ENCODE results near the gene NXPH1.
"Not testable (repeated sequence)": the region's sequence is repeated elsewhere in the genome, so short reads cannot be mapped to it uniquely, and the experiment has no call there.

NXPH1 gene

GRCh38 chr7:8612584-8612983, 179.2 kb downstream of the NXPH1 start:
- no peak for DNase-seq

DNA sequence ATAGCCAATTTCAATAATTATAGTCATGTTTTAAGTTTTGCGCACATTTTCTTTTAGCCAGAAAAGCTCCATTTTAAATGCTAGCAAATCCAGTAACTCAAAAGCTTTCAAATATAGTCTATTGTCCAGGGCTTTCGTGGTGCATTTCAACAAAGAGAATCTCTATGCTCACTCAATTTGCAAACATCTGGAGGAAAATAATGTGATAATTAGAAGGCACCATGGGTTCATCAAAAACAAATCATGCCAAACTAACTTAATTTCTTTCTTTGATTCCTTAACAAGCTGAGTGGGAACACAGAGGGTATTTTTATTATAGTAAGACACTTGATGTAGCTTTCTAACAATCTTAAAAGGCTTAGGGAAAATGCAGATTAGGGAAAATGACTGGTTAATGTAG, 179.8 kb downstream of the NXPH1 start:
- DNase-seq = no peak

GRCh38 chr7:8615019-8615418, 181.6 kb downstream of the NXPH1 start:
- DNase-seq = no peak

DNA sequence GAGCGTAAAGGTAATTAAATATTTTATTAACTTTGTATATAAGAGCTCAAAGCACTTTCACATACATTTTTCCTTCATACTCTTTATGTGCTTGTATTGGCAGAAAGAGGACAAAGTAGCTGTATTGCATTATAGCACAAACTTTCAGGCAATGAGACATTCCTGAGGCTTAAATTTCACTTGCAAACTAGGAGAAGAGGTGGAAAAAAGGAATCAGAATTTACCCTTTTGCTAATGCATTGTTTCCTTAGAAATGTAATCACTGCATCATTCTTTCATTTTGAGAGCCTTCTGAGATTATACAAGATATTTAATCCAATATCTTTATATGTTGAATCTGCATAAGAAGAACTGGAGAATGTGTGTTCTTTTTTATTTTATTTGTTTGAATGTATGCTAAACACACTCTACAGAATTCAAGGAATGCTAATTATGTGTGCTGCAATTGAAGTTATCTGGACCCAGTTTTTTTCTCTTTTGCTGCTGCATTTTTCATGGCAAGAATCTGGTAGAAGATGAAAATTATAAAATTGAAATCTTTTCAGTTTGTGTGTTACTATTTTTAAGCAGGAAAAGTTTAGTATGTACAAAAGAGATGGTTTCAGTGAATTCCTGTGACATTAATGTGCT, 185.1 kb downstream of the NXPH1 start:
- no peak for DNase-seq

DNA sequence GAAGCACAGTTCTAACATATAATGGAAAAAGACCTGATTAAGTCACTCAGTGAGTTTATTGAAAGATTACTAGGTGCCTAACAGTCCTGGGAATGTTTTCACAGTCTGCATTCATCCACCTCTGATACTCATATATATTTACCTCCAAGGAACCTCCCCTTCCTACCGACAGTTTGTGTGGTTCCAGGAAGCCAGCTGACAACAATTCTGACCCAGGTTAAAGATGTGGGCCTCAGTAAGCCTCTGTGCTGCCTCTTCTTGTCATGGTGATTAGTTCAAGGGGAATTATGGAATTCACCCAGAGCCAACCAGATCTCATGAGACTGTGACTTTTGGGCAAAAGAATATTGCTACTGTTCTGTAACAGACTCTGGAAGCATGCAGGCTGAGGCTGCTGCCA, 186.8 kb downstream of the NXPH1 start:
- no peak for DNase-seq

- no peak for DNase-seq
Observed at GRCh38 chr7:8625612-8626011, 192.2 kb downstream of the NXPH1 start.

- peak; percentile 62 for DNase-seq
Observed at GRCh38 chr7:8627325-8627724, 193.9 kb downstream of the NXPH1 start.

- no peak for DNase-seq
Observed at GRCh38 chr7:8628656-8629055, 195.2 kb downstream of the NXPH1 start.

- no peak for DNase-seq
Observed at GRCh38 chr7:8629504-8629903, 196.1 kb downstream of the NXPH1 start.

DNA sequence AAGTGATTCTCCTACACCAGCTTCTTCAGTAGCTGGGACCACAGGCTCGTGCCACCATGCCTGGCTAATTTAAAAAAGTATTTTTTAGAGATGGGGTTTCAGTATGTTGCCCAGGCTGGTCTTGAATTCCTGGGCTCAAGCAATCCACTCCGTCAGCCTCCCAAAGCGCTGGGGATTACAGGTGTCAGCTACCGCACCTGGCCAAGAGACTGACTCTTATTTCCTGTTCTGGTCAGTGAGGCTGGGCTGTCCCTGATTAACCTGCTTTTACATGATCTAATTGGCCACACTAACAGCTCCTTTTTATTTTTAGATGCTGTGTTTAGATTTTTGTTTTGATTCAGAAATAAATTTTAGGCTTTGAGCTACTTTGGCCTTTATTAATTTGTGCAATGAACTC, 203.9 kb downstream of the NXPH1 start:
- no peak for DNase-seq

GRCh38 chr7:8638076-8638475, 204.7 kb downstream of the NXPH1 start:
- peak; percentile 52 for DNase-seq

GRCh38 chr7:8639668-8640067, 206.3 kb downstream of the NXPH1 start:
- no peak for DNase-seq

DNA sequence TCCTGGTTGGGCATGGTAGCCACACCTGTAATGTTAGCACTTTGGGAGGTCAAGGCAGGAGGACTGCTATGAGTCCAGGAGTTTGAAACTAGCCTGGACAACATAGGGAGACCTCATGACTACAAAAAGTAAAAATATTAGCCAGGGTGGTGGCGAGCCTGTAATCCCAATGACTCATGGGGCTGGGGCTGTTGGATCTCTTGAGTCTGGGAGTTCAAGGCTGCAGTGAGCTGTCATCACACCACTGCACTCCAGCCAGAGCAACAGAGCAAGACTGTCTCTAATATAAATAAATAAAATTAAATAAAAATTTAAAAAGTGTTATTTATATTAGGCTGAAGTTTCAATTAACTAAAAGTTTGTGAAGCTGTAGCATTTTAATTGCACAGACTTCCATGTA, 207.3 kb downstream of the NXPH1 start:
- DNase-seq = no peak

DNA sequence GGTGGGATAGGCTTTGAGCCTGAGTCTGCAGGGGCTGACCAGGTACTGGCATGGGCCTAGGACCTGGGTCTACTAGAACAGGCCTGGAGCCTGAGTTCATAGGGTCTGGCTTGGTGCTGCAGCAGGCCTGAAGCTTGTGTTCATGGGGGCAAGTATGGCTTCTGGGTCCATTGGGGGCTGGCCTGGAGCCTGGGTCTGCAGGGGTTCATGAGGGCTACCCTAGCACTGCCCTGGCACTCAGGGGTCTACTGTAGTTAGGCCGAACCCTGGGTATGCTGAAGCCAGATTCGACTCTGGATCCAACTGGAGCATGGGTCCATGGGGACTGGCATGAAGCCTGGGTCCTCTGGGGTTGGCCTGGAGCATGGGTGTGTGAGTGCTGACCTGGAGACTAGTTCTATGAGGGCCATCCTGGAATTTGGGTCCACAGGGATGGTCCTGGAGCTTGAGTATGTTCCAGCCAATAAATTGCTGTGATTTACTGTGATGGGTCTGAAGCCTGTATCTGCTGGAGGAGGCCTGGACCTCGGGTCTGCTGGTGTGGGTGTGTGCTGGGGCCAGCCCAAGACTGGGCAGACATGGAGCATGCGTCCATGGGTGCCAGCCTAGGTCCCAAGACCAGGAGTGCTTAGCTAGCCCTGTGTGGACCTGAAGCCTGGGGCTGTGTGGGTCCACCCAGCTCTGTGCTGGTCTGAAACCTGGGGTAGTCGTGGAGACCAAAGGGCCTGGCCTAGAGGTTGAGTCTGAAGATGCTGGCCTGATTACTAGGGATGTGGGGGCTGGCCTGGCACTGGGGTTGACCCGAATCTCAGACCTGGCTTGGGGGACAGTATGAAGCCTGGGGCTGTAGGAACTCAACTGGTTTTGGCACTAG, 235.5 kb downstream of the NXPH1 start:
- no peak for DNase-seq

DNA sequence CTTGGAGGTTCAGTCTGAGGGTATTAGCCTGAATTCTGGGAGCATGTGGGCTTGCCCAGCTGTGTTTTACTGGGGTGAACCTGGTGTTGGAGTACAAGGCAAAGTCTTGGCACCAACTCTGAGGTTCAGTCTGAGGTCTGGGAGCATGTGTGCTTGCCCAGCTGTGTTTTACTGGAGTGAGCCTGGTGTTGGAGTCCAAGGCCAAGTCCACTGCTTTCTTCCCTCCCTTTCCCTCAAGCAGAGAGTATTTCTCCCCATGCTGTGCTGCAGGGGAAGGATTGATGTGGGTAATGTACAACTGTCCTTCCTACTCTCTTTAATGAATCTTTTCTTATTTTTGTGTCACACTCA, 236.1 kb downstream of the NXPH1 start:
- no peak for DNase-seq

GRCh38 chr7:8684426-8684825, 251.0 kb downstream of the NXPH1 start:
- no peak for DNase-seq

GRCh38 chr7:8699875-8700624, 266.6 kb downstream of the NXPH1 start:
- no peak for DNase-seq

DNA sequence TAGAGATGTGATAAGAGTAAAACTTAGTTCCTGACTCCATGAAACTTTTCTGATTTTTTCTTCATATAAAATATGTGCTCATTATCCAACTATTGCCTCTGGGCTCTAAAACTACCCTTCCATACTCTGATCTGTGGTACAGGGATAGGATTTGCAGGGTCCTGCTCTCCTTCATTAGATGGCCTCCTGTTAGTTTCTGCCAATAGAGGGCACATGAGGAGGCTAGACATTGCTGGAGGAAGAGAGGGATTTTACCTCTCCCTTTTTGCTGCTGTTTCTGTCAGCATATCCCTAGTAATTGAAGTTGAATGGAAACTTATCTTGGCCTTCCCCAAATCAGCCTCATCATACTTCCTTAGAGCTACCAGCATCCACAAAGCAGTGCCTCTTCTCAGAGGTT, 269.4 kb downstream of the NXPH1 start:
- DNase-seq = no peak

- DNase-seq = no peak
Observed at GRCh38 chr7:8710124-8710523, 276.7 kb downstream of the NXPH1 start.

DNA sequence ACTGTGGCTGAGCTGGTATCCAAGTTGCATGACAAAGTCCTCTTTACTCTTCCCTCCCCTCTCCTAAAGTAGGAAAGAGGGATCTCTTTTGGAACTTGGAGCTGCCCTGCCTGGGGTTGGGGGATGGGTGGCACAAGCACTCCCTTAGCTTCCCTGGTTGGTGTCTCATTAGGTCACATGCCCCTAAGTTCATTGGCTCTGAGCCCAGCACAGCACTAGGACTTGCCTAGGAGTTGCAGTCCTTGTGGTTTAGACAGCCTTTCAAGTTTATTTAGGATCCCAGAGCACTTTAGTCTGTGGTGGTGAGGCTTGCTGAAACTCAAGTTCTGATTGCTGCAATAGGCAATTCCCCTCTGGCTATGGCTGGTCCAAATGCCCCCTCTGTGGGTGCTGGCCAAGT, 281.4 kb downstream of the NXPH1 start:
- DNase-seq = no peak

GRCh38 chr7:8719102-8719501, 285.7 kb downstream of the NXPH1 start:
- DNase-seq = no peak

DNA sequence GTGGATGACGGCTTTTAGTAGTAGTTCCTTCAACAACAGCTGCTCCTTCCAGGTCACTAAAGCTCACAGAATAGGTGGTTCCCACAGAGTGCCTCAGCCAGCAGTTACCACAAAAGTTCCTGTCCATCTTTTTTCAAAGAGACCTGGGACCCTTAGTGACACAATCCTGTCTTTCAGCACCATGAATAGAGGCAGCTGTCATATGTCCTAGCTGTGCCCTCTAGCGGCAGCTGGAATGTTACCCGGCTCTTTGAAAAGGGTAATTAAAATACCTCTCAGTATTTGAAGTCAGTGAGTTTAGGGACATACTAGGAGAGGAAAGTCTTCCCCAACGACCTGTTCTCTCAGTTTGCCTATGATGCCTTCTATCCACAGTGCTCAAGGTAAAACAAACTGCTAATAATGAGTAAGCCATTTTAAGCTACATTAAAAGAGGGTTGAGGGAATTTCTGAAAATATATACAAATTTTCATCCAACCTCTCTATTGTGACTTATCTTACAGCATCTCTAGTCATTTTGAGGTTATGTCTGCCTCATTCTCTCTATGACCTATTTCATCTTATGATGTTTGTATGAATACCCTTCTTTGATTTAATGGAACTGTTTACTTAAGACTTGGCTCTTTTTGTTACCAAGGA, 290.8 kb downstream of the NXPH1 start:
- peak; percentile 60 for DNase-seq

GRCh38 chr7:8731756-8732155, 298.3 kb downstream of the NXPH1 start:
- not testable (repeated sequence) for DNase-seq
